ENCODE data around the gene QKI. TPM values are rescaled to one million over a fixed set of nuclear protein-coding genes. Genes with fewer than 3 reads are reported as not detected.

QKI gene
- polyA plus RNA-seq, 1 donor (not counting 4 experiments of a cell fraction or from before 2014, with no cell fraction given) = 53.3 TPM

- Histone ChIP-seq H2AFZ (ENCODE audit: control insufficient read depth, low read length) (no peak overlapping the region), H3K27ac (ENCODE audit: control insufficient read depth, insufficient read depth, low read length) (no peak overlapping the region), H3K4me1 (ENCODE audit: control insufficient read depth, extremely low read depth, insufficient read depth, low read length) (no peaks in the 10 kb centered on the region), H3K79me2 (ENCODE audit: control insufficient read depth, insufficient read depth, low read length) (no peaks in the 10 kb centered on the region), H3K4me3 (ENCODE audit: control insufficient read depth in 2 of 3, extremely low read depth in 1 of 3, insufficient read depth in 2 of 3, low read depth in 1 of 3, low read length in 3 of 3) (no peak overlapping the region), H4K20me1 (ENCODE audit: control insufficient read depth, extremely low read depth, insufficient read depth, low read length) (no peaks in the 10 kb centered on the region), H3K36me3 (ENCODE audit: control insufficient read depth in 2 of 2, extremely low read depth in 1 of 2, insufficient read depth in 2 of 2, low read length in 2 of 2) (no peaks in the 10 kb centered on the region), H3K9ac (ENCODE audit: control insufficient read depth, extremely low read depth, insufficient read depth, low read length) (no peak overlapping the region), H3K9me1 (ENCODE audit: control insufficient read depth, extremely low read depth, insufficient read depth, low read length) (no peaks in the 10 kb centered on the region), H3K4me2 (ENCODE audit: control insufficient read depth, extremely low read depth, insufficient read depth, low read depth, low read length) (no peak overlapping the region), H3K27me3 (ENCODE audit: control insufficient read depth, extremely low read depth, insufficient read depth, low read length) (no peaks in the 10 kb centered on the region), H3K9me3 (ENCODE audit: control insufficient read depth, low read depth, low read length) (no peaks in the 10 kb centered on the region)
- no peak for DNase-seq (ENCODE audit: low read depth, low spot score)
- FAIRE-seq = no peak
- TF ChIP-seq EZH2 (IDR thresholded peaks at IDR 0.05; ENCODE audit: low read length) = no peak
- TF ChIP-seq, protein P1, sequence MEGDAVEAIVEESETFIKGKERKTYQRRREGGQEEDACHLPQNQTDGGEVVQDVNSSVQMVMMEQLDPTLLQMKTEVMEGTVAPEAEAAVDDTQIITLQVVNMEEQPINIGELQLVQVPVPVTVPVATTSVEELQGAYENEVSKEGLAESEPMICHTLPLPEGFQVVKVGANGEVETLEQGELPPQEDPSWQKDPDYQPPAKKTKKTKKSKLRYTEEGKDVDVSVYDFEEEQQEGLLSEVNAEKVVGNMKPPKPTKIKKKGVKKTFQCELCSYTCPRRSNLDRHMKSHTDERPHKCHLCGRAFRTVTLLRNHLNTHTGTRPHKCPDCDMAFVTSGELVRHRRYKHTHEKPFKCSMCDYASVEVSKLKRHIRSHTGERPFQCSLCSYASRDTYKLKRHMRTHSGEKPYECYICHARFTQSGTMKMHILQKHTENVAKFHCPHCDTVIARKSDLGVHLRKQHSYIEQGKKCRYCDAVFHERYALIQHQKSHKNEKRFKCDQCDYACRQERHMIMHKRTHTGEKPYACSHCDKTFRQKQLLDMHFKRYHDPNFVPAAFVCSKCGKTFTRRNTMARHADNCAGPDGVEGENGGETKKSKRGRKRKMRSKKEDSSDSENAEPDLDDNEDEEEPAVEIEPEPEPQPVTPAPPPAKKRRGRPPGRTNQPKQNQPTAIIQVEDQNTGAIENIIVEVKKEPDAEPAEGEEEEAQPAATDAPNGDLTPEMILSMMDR (optimal IDR thresholded peaks at IDR 0.05 in 1 of 3, IDR thresholded peaks at IDR 0.05 in 1 of 3, conservative IDR thresholded peaks at IDR 0.05 in 1 of 3; ENCODE audit: extremely low read depth in 1 of 3, insufficient read depth in 2 of 3, low read length in 3 of 3) = no peak
- dilution Hi-C loops (cut with MboI; ENCODE audit: extremely low pct_ligation_motif_present, low sequenced_read_pairs) = no loop called here
Observed at GRCh38 chr6:163377561-163377960, 37.0 kb upstream of the QKI start.

DNA sequence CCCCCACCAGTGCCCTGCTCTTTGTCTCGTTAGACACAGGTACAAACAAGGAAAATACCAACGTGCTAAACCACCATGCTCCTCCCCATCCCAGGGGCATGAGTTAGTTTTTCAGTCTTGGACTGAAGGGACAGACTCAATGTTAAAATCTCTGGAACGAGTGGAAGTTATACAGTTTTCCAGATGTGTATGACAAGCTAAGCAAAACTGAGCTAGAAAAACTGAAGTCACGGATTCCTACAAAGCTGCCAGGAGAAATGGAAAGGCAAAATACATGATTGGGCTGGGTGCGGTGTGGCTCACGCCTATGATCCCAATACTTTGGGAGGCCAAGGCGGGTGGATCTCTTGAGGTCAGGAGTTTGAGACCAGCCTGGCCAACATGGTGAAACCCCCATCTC lies 34.3 kb upstream of the QKI start:
- Histone ChIP-seq H2AFZ (ENCODE audit: control insufficient read depth, low read length) (no peak overlapping the region), H3K4me3 (ENCODE audit: control insufficient read depth in 2 of 3, extremely low read depth in 1 of 3, insufficient read depth in 2 of 3, low read depth in 1 of 3, low read length in 3 of 3) (no peak overlapping the region), H3K27me3 (ENCODE audit: control insufficient read depth, extremely low read depth, insufficient read depth, low read length) (no peaks in the 10 kb centered on the region), H3K4me1 (ENCODE audit: control insufficient read depth, extremely low read depth, insufficient read depth, low read length) (peaks cover 7% of the 10 kb centered on the region), H4K20me1 (ENCODE audit: control insufficient read depth, extremely low read depth, insufficient read depth, low read length) (no peaks in the 10 kb centered on the region), H3K9ac (ENCODE audit: control insufficient read depth, extremely low read depth, insufficient read depth, low read length) (no peak overlapping the region), H3K27ac (ENCODE audit: control insufficient read depth, insufficient read depth, low read length) (no peak overlapping the region), H3K9me1 (ENCODE audit: control insufficient read depth, extremely low read depth, insufficient read depth, low read length) (no peaks in the 10 kb centered on the region), H3K4me2 (ENCODE audit: control insufficient read depth, extremely low read depth, insufficient read depth, low read depth, low read length) (no peak overlapping the region), H3K79me2 (ENCODE audit: control insufficient read depth, insufficient read depth, low read length) (no peaks in the 10 kb centered on the region), H3K36me3 (ENCODE audit: control insufficient read depth in 2 of 2, extremely low read depth in 1 of 2, insufficient read depth in 2 of 2, low read length in 2 of 2) (no peaks in the 10 kb centered on the region), H3K9me3 (ENCODE audit: control insufficient read depth, low read depth, low read length) (no peaks in the 10 kb centered on the region)
- no peak for FAIRE-seq
- TF ChIP-seq, protein P1 (optimal IDR thresholded peaks at IDR 0.05 in 1 of 3, IDR thresholded peaks at IDR 0.05 in 1 of 3, conservative IDR thresholded peaks at IDR 0.05 in 1 of 3; ENCODE audit: extremely low read depth in 1 of 3, insufficient read depth in 2 of 3, low read length in 3 of 3) = no peak
- no peak for TF ChIP-seq EZH2 (IDR thresholded peaks at IDR 0.05; ENCODE audit: low read length)
- dilution Hi-C loops (cut with MboI; ENCODE audit: extremely low pct_ligation_motif_present, low sequenced_read_pairs) = no loop called here
- no peak for DNase-seq (ENCODE audit: low read depth, low spot score)

Data from keratinocyte (primary cell).